ENCODE results near the gene LRCH1. TPM values are rescaled to one million over a fixed set of nuclear protein-coding genes. Genes with fewer than 3 reads are reported as not detected.

Gene LRCH1
- total and polyA plus RNA-seq, 2 of the 13 experiments (the other 11 are each of a cell fraction or from before 2014, with no cell fraction given): 4.1 to 12.6 TPM

DNA sequence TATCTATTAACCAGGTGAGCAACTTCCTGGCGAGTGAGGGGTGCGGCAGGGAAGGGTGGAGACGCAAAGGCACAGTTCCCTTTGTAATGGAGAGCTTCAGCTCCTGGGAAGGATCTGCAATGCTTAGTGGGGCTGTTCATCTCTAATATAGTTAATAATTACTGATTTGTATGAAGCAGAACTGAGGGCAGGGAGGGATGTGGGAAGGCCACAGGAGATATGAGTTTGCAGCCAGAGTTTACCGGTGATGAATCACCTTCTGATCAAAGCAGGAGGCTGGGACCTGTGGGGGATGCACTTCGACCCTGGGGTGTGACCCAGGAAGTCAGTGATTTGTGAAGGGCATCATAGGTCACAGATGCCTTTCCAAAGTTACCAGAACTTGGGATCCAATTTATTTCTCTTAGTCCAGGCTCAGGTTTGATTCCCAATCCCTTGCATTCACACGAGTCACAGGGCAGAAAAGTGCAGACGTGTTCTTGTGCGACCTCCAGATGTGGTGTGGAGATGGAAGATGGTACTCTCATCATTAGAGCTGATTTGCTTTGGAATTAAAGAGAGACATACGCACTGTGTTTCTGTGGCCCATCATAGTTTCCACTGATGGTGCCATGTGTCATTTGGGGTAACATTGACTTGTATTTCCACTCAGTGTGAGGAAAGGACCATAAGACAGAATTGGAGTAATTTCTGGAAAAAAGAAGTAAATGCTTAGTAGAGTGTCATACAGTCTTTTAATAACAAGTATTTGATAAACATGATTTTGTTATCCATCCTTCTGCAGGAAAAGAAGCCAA lies 55.0 kb downstream of the LRCH1 start (continued):
- TF ChIP-seq, protein P1, sequence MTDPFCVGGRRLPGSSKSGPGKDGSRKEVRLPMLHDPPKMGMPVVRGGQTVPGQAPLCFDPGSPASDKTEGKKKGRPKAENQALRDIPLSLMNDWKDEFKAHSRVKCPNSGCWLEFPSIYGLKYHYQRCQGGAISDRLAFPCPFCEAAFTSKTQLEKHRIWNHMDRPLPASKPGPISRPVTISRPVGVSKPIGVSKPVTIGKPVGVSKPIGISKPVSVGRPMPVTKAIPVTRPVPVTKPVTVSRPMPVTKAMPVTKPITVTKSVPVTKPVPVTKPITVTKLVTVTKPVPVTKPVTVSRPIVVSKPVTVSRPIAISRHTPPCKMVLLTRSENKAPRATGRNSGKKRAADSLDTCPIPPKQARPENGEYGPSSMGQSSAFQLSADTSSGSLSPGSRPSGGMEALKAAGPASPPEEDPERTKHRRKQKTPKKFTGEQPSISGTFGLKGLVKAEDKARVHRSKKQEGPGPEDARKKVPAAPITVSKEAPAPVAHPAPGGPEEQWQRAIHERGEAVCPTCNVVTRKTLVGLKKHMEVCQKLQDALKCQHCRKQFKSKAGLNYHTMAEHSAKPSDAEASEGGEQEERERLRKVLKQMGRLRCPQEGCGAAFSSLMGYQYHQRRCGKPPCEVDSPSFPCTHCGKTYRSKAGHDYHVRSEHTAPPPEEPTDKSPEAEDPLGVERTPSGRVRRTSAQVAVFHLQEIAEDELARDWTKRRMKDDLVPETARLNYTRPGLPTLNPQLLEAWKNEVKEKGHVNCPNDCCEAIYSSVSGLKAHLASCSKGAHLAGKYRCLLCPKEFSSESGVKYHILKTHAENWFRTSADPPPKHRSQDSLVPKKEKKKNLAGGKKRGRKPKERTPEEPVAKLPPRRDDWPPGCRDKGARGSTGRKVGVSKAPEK (CRISPR knock-in tag; IDR thresholded peaks at IDR 0.05; ENCODE audit: borderline replicate concordance): no peak
- TF ChIP-seq PAF1 (CRISPR knock-in tag; IDR thresholded peaks at IDR 0.05) (no peak), PHF20 (CRISPR knock-in tag; IDR thresholded peaks at IDR 0.05) (no peak), FOXP1 (IDR thresholded peaks at IDR 0.05) (no peak), FOXP1 (CRISPR knock-in tag; IDR thresholded peaks at IDR 0.05) (peak; percentile 81), ZXDC (CRISPR knock-in tag; IDR thresholded peaks at IDR 0.05) (no peak), ZNF510 (CRISPR knock-in tag; IDR thresholded peaks at IDR 0.05; ENCODE audit: low read depth) (no peak), ZNF563 (CRISPR knock-in tag; IDR thresholded peaks at IDR 0.05) (no peak), MTF1 (CRISPR knock-in tag; IDR thresholded peaks at IDR 0.05) (no peak), ZNF672 (CRISPR knock-in tag; IDR thresholded peaks at IDR 0.05) (no peak), HOXA5 (CRISPR knock-in tag; IDR thresholded peaks at IDR 0.05) (no peak), ZNF10 (CRISPR knock-in tag; IDR thresholded peaks at IDR 0.05; ENCODE audit: borderline replicate concordance, low read depth) (no peak), ZNF660 (CRISPR knock-in tag; IDR thresholded peaks at IDR 0.05; ENCODE audit: borderline replicate concordance, low read depth) (no peak), FOXO1 (CRISPR knock-in tag; IDR thresholded peaks at IDR 0.05) (peak; percentile 51; the same call in 1 of the 2 replicates), CCDC6 (CRISPR knock-in tag; IDR thresholded peaks at IDR 0.05) (no peak), KLF13 (CRISPR knock-in tag; IDR thresholded peaks at IDR 0.05) (no peak), ZFP41 (CRISPR knock-in tag; IDR thresholded peaks at IDR 0.05; ENCODE audit: borderline replicate concordance) (no peak)
- TF ChIP-seq, protein P2, sequence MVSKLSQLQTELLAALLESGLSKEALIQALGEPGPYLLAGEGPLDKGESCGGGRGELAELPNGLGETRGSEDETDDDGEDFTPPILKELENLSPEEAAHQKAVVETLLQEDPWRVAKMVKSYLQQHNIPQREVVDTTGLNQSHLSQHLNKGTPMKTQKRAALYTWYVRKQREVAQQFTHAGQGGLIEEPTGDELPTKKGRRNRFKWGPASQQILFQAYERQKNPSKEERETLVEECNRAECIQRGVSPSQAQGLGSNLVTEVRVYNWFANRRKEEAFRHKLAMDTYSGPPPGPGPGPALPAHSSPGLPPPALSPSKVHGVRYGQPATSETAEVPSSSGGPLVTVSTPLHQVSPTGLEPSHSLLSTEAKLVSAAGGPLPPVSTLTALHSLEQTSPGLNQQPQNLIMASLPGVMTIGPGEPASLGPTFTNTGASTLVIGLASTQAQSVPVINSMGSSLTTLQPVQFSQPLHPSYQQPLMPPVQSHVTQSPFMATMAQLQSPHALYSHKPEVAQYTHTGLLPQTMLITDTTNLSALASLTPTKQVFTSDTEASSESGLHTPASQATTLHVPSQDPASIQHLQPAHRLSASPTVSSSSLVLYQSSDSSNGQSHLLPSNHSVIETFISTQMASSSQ (IDR thresholded peaks at IDR 0.05; ENCODE audit: low read depth): peak; percentile 91
- TF ChIP-seq, protein P2 (CRISPR knock-in tag; IDR thresholded peaks at IDR 0.05; ENCODE audit: borderline replicate concordance): peak; percentile 95
- TF ChIP-seq, protein P3, sequence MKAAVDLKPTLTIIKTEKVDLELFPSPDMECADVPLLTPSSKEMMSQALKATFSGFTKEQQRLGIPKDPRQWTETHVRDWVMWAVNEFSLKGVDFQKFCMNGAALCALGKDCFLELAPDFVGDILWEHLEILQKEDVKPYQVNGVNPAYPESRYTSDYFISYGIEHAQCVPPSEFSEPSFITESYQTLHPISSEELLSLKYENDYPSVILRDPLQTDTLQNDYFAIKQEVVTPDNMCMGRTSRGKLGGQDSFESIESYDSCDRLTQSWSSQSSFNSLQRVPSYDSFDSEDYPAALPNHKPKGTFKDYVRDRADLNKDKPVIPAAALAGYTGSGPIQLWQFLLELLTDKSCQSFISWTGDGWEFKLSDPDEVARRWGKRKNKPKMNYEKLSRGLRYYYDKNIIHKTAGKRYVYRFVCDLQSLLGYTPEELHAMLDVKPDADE (CRISPR knock-in tag; IDR thresholded peaks at IDR 0.05): no peak

All from HepG2 (cell line).